GM18505 (cell line): ENCODE data around the gene KRT16.
"Not testable (repeated sequence)": the region's sequence is repeated elsewhere in the genome, so short reads cannot be mapped to it uniquely, and the experiment has no call there.

Source experiments
- ATAC-seq: cut with Tn5 transposase; IDR thresholded peaks from one replicate; pipeline ENCODE4 v1.9.1; 2021; ENCODE audit not compliant: unreplicated experiment
- POLR2A ChIP-seq: IDR thresholded peaks from 4 replicates; pipeline ENCODE4 v1.6.1; 2011; ENCODE audit warnings: borderline replicate concordance; ENCODE audit not compliant: insufficient read depth, insufficient read length; ENCODE audit errors: extremely low read depth

Gene KRT16

DNA sequence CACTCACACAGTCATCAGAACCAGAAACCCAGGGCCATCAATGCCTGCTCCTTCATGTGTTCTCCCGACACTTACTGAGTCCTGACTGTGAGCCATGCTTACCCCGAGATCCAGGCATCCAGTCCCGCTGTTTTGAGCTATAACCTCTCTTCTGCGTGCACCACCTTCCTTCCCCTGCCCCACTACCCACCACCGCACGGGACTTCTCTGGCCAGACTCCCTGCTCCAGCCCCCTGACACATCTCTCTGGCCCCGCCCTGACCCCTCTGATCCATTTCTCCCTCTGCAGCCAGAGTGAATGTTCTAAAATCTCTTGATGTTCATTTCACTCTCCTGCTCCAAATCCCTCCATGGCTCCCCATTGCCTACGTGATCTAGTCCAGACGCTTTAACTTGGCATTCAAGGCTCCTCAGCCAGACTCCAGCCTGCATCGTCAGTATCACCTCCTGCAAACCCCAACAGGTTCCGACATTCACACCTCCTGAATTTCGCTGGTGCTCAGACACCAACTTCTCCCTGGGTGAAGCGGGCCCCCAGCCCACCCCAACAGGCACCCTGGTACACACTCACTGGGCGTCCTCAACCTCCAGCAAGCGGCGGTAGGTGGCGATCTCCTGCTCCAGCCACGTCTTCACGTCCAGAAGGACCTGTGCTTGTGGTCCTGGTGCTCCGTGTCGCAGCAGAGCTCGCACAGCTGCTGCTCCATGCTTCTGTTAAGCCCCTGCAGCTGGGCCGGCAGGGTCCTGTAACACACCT lies 14.9 kb upstream of the KRT16 start:
- TF ChIP-seq POLR2A, result no peak
- no peak for ATAC-seq

GRCh38 chr17:41626914-41627295 lies 14.3 kb upstream of the KRT16 start:
- not testable (repeated sequence) for ATAC-seq

- not testable (repeated sequence) for ATAC-seq
These were observed 13.7 kb upstream of the KRT16 start for GRCh38 chr17:41626028-41626913.

DNA sequence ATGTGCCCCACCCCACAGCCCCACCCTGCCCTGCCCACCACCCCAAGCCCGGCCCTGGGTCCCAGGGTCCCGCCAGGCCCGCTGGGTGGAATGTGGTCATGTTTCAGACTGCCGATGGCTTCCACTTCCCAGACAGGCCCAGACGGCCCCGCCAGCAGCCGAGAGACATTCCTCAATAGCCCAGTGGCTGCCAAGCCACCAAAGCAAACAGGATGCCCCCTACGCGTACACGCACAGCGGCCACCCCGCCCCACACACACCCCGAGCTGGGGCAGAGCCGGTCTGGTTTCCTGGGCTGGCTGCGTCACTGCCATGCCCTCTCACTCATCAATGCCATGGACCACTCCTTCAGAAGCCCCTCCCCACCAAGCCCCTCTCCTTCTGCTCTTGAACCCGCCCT lies 13.0 kb upstream of the KRT16 start:
- no peak for TF ChIP-seq POLR2A
- ATAC-seq, result no peak

DNA sequence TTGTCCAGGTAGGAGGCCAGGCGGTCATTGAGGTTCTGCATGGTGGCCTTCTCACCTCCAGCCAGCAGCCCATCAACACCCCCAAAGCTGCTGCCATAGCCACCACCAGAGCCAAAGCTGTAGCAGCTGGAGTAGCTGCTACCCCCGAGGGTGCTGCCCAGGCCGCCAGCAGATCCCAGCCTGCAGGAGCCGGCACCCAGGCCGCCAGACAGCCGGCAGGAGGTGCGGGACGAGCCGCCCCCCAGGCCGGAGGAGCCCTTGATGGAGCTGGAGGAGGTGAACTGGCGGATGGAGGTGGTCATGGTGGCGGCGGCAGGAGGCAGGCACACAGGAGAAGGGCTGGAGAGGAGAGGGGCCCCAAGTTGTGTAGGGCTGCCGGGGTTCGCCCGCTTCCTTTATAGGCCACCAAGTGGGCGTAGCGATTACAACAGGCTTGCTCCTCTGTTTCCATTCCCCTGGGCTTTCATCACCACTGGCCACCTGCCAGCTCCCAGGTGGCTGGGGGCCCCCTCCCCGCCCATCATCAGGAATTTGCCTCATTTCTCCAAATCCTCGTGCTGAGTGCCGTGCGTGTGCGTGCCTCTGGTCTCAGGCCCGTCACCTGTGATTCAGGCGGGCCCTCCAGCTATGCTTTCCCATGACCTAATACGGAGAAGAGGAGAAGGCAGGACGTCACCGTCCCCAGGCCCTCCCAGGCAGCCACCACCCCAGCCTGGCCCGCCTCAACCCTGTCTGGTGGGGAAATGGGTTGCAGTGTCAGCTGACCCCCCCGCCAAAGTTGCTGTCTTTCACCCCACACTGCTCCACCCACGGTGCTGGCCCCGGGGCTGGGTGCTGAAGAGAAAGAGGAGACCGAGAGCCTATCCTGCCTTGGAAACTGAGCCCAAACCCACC lies 11.9 kb upstream of the KRT16 start, which contains the start of gene KRT17:
KRT17 (minus strand) TSS at position 368 of the 894 bp plus-strand sequence; CDS start at position 302, 66 bp downstream.
- ATAC-seq, result no peak
- TF ChIP-seq POLR2A, result no peak

DNA sequence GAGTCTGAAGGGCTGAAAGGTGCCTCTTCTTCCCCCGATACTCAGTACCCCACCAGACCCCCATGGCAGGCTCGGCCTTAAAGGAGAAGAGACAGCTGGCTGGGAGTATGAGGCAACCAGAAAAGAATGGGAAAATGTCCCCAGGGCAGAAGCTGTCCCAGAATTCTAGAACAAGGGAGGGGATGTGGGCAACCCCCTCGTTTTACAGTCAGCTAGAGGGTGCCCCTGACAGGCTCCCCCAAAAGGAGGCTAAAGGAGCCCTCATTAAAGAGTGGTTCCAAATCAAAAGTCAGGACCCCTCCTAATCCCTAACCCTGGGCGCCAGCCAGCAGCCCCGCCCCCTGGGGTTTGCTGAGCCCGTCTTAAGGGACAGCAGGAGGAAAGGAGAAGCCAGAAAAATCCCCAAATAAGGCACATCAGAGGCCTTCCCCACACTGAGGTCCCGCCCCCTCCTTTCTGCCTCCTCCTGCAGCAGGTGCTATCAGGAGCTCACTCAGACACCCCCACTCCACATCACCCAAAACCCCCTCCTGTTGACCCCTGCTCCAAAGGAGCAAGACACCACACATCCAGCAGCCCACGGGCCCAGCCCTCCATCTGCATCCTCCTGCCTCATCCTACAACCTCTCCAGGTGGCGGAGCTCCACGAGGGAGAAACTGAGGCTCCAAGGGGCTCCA lies 10.8 kb upstream of the KRT16 start:
- not testable (repeated sequence) for ATAC-seq

DNA sequence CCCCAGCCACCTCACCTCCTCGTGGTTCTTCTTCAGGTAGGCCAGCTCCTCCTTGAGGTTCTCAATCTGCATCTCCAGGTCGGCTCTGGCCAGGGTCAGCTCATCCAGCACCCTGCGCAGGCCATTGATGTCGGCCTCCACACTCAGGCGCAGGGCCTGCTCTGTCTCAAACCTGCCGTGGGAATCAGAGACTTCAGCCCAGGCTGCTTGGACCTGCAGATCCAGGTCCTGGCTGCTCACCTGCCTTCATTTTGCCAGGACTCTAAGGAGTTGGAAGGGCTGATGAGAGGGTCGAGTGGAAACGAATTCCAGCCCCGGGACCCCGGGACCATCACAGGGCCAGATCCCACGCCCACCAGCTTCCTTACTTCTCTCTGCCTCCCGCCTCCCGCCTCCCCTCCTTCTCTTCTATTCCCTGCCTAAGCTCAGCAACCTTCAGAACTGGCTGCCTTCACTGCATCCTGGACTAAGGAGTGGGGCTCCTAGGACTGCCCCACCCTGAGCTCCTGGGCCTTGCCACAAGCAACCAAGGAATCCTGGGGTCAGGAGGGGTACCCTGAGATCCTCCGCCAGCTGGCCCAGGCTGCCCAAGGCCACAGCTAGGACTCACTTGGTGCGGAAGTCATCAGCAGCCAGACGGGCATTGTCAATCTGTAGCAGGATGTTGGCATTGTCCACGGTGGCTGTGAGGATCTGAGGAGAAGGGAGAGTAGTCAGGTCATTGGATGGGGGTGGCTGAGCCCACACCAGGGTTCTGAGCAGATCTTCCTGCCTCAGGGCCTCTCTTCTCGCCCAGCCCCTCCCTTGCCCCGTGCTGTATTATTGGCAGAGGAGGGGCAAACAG lies 10.0 kb upstream of the KRT16 start:
- not testable (repeated sequence) for ATAC-seq

- TF ChIP-seq POLR2A, result no peak
- ATAC-seq, result no peak
These were observed 9.3 kb upstream of the KRT16 start for GRCh38 chr17:41621916-41622315.

GRCh38 chr17:41621435-41621817 lies 8.9 kb upstream of the KRT16 start:
- ATAC-seq, result not testable (repeated sequence)

- no peak for TF ChIP-seq POLR2A
- ATAC-seq, result no peak
These were observed 8.2 kb upstream of the KRT16 start for GRCh38 chr17:41620583-41621434.

DNA sequence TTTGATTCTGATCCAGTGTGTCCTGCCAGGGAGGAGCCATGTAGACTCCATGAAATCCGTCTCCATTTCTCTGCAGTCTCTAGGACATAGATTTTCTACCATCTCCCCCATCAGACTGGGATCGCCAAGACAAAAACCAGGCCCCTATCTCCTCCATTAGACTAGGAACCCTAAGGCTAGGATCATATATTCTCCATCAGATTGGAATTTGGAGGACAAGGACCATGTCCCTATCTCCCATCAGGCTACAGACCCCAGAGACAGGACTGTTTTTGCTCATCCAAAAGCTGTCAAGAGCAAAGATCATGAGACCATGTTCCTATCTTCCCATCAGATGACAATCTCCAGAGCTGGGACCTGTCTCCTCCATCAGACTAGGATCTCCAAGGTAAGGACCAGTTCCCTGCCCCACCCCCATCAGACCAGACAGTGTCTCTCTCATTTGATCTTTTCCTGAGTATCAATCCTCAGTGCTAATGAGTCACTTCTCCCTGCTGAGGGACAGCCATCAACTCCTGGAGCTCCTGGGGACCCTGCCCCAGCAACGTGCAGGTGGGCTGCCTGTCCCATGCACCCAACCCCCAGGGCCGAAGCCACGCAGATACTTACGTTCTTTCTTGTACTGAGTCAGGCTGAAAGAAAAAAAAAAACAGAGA lies 7.5 kb upstream of the KRT16 start:
- ATAC-seq, result not testable (repeated sequence)
